Limb (tissue), 2 donors: ENCODE data around the gene NGEF.

ENCODE experiments used
- DNase-seq, 2 donors: peaks; one replicate each; pipeline ENCODE4 v3.0.0-alpha.2; 2016; ENCODE audit errors: extremely low spot score in 2 of 2

NGEF gene

GRCh38 chr2:233047206-233047605 lies 34.1 kb upstream of the NGEF start:
- no peak for DNase-seq

GRCh38 chr2:233044974-233045605 lies 32.0 kb upstream of the NGEF start:
- DNase-seq, result no peak

- no peak for DNase-seq
Measured at GRCh38 chr2:233042549-233042948, 29.5 kb upstream of the NGEF start.

- DNase-seq, result no peak
Measured at GRCh38 chr2:233041722-233042323, 28.8 kb upstream of the NGEF start.

GRCh38 chr2:233040571-233040970 lies 27.5 kb upstream of the NGEF start:
- DNase-seq, result no peak

GRCh38 chr2:233039846-233040530 lies 26.9 kb upstream of the NGEF start:
- no peak for DNase-seq

GRCh38 chr2:233039212-233039845 lies 26.3 kb upstream of the NGEF start:
- DNase-seq, result no peak

- DNase-seq, result no peak
Measured at GRCh38 chr2:233037078-233037477, 24.0 kb upstream of the NGEF start.

- DNase-seq, result no peak
Measured at GRCh38 chr2:233036162-233036838, 23.2 kb upstream of the NGEF start.

GRCh38 chr2:233035426-233036161 lies 22.5 kb upstream of the NGEF start:
- no peak for DNase-seq

- DNase-seq, result no peak
Measured at GRCh38 chr2:233034091-233034882, 21.2 kb upstream of the NGEF start.

GRCh38 chr2:233033672-233034071 lies 20.6 kb upstream of the NGEF start:
- no peak for DNase-seq

GRCh38 chr2:233032551-233033320 lies 19.7 kb upstream of the NGEF start, which contains the start of gene NEU2:
NEU2 (plus strand) TSS chr2:233032672; CDS start chr2:233032672, 0 bp downstream.
- no peak for DNase-seq

- DNase-seq, result no peak
Measured at GRCh38 chr2:233031556-233032500, 18.8 kb upstream of the NGEF start.

- no peak for DNase-seq
Measured at GRCh38 chr2:233029321-233029720, 16.3 kb upstream of the NGEF start.

GRCh38 chr2:233026198-233026813 lies 13.2 kb upstream of the NGEF start:
- DNase-seq, result no peak

GRCh38 chr2:233025706-233026105 lies 12.7 kb upstream of the NGEF start:
- DNase-seq, result no peak
